Activated CD4-positive, alpha-beta T cell treated with anti-CD3 and anti-CD28 coated beads for 36 hours (primary cell): ENCODE data around the gene DPP9. TPM values are rescaled to one million over a fixed set of nuclear protein-coding genes. Genes with fewer than 3 reads are reported as not detected.
"Not testable (repeated sequence)": the region's sequence is repeated elsewhere in the genome, so short reads cannot be mapped to it uniquely, and the experiment has no call there.

Experiments
- ATAC-seq: fragments of 200-7000 bp; cut with Tn5 transposase; one replicate; pipeline ENCODE4 v1.10.0; 2021; ENCODE audit warnings: mild to moderate bottlenecking, moderate library complexity
- CTCF ChIA-PET: fragments of 350-600 bp; sonication (Branson Sonifier 250); formaldehyde crosslinking; loops from one replicate; lab custom pipeline; 2021; ENCODE audit warnings: antibody characterized with exemption; lab: Charles Lee
- POLR2A ChIA-PET: fragments of 350-600 bp; sonication (Branson Sonifier 250); formaldehyde crosslinking; loops from one replicate; lab custom pipeline; 2021; ENCODE audit warnings: antibody characterized with exemption, inconsistent platforms; lab: Charles Lee
- DNase-seq: peaks from one replicate; pipeline ENCODE4 v3.0.0-alpha.2; 2020
- H3K27ac Mint-ChIP-seq: one replicate; pipeline ENCODE4 v1.8.0; 2021; ENCODE audit warnings: mixed read lengths
- H3K27me3 Mint-ChIP-seq: one replicate; pipeline ENCODE4 v1.8.0; 2021; ENCODE audit warnings: mixed read lengths
- H3K36me3 Mint-ChIP-seq: one replicate; pipeline ENCODE4 v1.8.0; 2021; ENCODE audit warnings: low read depth, mixed read lengths
- H3K4me1 Mint-ChIP-seq: one replicate; pipeline ENCODE4 v1.8.0; 2021; ENCODE audit warnings: mixed read lengths
- H3K4me3 Mint-ChIP-seq: one replicate; pipeline ENCODE4 v1.8.0; 2021; ENCODE audit warnings: mild to moderate bottlenecking, moderate library complexity, mixed read lengths
- H3K9me3 Mint-ChIP-seq: one replicate; pipeline ENCODE4 v1.8.0; 2021; ENCODE audit warnings: low read depth, mixed read lengths
- intact Hi-C, 2 experiments: fragments of 100-400 bp; cut with DNase I in 1 of 2; cut with micrococcal nuclease in 1 of 2; formaldehyde crosslinking; loops; one replicate each; pipeline versions ENCODE4 v1.14.2 to v1.15.1; 2022 to 2024; cut with DNase I, micrococcal nuclease
- total RNA-seq, 2 experiments: library from RNA; stranded (reverse); gene quantifications; one replicate each; pipeline ENCODE4 v1.2.3, GENCODE V29; 2021

DPP9 gene
- total RNA-seq, 2 experiments from 2014 or later, result 49.2 to 51.3 TPM

DNA sequence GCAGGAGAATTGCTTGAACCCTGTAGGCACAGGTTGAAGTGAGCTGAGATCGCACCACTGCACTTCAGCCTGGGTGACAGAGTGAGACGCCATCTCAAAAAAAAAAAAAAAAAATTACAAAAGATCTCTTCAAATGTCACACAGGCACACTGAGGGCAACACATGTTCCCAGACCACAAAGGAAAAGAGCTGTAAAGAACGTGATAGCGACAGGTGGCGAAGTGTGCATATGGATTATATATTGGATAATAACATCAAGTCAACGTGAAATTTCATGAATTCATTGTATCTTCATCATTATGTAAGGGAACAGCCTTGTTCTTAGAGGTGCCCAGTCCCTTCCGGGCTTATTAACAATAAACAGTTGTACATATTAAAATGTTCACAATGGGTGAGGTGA, 31.8 kb upstream of the DPP9 start:
- H3K4me1 Mint-ChIP-seq, result peaks cover 3% of the 10 kb centered on the region

DNA sequence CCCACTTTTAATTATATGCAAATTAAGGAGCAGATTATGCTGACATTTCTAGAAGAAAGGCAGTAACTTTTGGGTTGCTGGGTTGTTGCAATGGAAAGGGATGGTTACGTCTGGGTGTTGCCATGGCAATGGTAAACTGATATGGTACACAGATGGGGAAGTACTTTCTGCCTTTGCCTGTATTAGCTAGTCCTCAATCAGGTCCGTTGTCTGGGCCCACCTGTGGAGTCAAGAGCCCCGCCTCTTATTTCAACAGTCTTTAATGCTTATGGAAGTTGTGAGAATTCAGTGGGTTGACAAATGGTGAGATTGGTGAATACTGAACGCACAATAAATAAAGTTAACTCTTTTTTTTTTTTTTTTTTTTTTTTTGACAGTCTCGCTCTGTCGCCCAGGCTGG, 30.6 kb upstream of the DPP9 start:
- peaks cover 15% of the 10 kb centered on the region for H3K27me3 Mint-ChIP-seq
- ATAC-seq (no peak), DNase-seq (no peak)
- no peaks in the 10 kb centered on the region for H3K36me3 Mint-ChIP-seq
- intact Hi-C loops, result no loop called here
- CTCF ChIA-PET, result interaction anchor here (0.6 kb wide), 1 partner anchor 247 kb away, joined by 3 read pairs; no protein-coding TSS in a partner anchor
- POLR2A ChIA-PET, result no interaction called here
- H3K9me3 Mint-ChIP-seq, result no peaks in the 10 kb centered on the region
- no peak overlapping the region for H3K27ac Mint-ChIP-seq
- H3K4me1 Mint-ChIP-seq, result no peaks in the 10 kb centered on the region
- H3K4me3 Mint-ChIP-seq, result no peak overlapping the region

More for the DNA sequence above, 31.8 kb upstream of the DPP9 start:
- DNase-seq, result no peak
- ATAC-seq, result no peak
- Mint-ChIP-seq H3K27me3 (peaks cover 12% of the 10 kb centered on the region), H3K27ac (no peak overlapping the region), H3K9me3 (no peaks in the 10 kb centered on the region), H3K36me3 (no peaks in the 10 kb centered on the region), H3K4me3 (no peak overlapping the region)
- POLR2A ChIA-PET, result no interaction called here
- intact Hi-C loops, result no loop called here
- CTCF ChIA-PET, result no interaction called here

GRCh38 chr19:4749870-4750590, 26.4 kb upstream of the DPP9 start:
- ChIA-PET CTCF (interaction anchor here (0.6 kb wide), 2 partner anchors 12 to 25 kb away, joined by 3 read pairs; no protein-coding TSS in a partner anchor), POLR2A (no interaction called here)
- DNase-seq (peak; percentile 32), ATAC-seq (no peak)
- Mint-ChIP-seq H3K9me3 (no peaks in the 10 kb centered on the region), H3K27me3 (peaks cover 25% of the 10 kb centered on the region), H3K27ac (no peak overlapping the region), H3K4me1 (no peaks in the 10 kb centered on the region), H3K4me3 (no peak overlapping the region), H3K36me3 (no peaks in the 10 kb centered on the region)
- intact Hi-C loops, result no loop called here

DNA sequence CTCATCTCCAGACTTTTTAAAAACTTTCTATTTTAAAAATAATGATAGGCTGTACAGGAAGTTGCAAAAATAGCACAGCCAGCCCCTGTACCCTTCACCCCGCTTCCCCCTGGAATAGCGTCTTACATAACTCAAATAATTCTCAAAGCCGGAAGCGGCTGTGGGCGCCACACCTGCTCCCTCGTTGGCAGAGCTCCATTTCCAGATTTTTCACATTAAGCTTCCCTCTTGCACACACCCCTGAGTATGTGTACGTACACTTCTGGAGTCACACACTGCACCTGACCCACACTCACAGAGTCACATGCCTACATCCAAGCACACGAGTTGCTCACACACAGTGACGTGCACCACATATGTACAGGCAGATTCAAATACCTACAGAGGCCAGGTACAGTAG, 24.9 kb upstream of the DPP9 start:
- H3K4me3 Mint-ChIP-seq, result no peak overlapping the region
- intact Hi-C loops, result no loop called here
- no peak for DNase-seq
- CTCF ChIA-PET, result interaction anchor here (0.7 to 1.1 kb wide), 2 partner anchors 16 to 61 kb away, joined by 3 read pairs; no protein-coding TSS in a partner anchor
- no peaks in the 10 kb centered on the region for H3K4me1 Mint-ChIP-seq
- no peaks in the 10 kb centered on the region for H3K36me3 Mint-ChIP-seq
- H3K9me3 Mint-ChIP-seq, result no peaks in the 10 kb centered on the region
- H3K27me3 Mint-ChIP-seq, result peaks cover 23% of the 10 kb centered on the region
- no peak for ATAC-seq
- POLR2A ChIA-PET, result no interaction called here
- H3K27ac Mint-ChIP-seq, result no peak overlapping the region

DNA sequence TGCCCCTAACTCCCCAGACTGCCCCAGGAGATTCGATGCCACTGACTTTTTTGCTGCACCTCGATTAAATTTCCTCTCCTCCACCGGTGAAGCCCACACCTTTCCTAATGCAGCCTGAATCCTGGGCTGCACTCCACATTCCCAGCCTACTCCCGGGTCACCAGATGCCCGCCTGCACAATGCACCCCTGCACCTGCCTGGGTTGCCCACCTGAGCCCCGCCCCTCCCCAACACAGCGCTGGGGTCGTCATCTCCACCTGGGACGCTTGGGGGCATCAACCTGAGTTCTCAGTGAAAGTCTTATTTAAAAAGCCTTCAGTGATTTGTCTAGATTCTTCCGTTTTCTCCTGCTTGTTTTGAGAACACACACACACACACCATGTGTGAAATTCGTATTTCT, 24.5 kb upstream of the DPP9 start:
- ATAC-seq, result no peak
- no peaks in the 10 kb centered on the region for H3K4me1 Mint-ChIP-seq
- CTCF ChIA-PET, result interaction anchor here (1.1 kb wide), 1 partner anchor 16 kb away, joined by 3 read pairs; no protein-coding TSS in a partner anchor
- no peaks in the 10 kb centered on the region for H3K9me3 Mint-ChIP-seq
- intact Hi-C loops, result no loop called here
- H3K4me3 Mint-ChIP-seq, result no peak overlapping the region
- no peak overlapping the region for H3K27ac Mint-ChIP-seq
- no peaks in the 10 kb centered on the region for H3K36me3 Mint-ChIP-seq
- peaks cover 25% of the 10 kb centered on the region for H3K27me3 Mint-ChIP-seq
- POLR2A ChIA-PET, result no interaction called here
- no peak for DNase-seq

GRCh38 chr19:4745986-4746385, 22.3 kb upstream of the DPP9 start:
- no peak overlapping the region for H3K4me3 Mint-ChIP-seq
- peaks cover 31% of the 10 kb centered on the region for H3K27me3 Mint-ChIP-seq
- no peaks in the 10 kb centered on the region for H3K9me3 Mint-ChIP-seq
- H3K36me3 Mint-ChIP-seq, result no peaks in the 10 kb centered on the region
- intact Hi-C loops, result no loop called here
- no peaks in the 10 kb centered on the region for H3K4me1 Mint-ChIP-seq
- no peak overlapping the region for H3K27ac Mint-ChIP-seq
- ATAC-seq (no peak), DNase-seq (no peak)
- CTCF ChIA-PET, result interaction anchor here (1.1 kb wide), 1 partner anchor 80 kb away, joined by 4 read pairs; no protein-coding TSS in a partner anchor
- POLR2A ChIA-PET, result no interaction called here

DNA sequence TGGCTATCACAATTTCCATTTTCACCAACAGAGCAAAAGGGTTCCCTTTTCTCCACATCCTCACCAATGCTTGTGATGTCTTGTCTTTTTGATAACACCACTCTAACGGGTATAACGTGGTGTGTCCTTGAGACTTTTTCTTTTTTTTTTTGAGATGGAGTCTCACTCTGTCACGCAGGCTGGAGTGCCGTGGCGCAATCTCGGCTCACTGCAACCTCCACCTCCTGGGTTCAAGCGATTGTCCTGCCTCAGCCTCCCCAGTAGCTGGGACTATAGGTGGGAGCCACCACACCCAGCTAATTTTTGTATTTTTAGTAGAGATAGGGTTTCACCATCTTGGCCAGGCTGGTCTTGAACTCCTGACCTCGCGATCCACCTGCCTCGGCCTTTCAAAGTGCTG, 21.5 kb upstream of the DPP9 start:
- H3K4me1 Mint-ChIP-seq, POLR2A ChIA-PET, H3K9me3 Mint-ChIP-seq, DNase-seq, intact Hi-C loops, H3K36me3 Mint-ChIP-seq, H3K4me3 Mint-ChIP-seq, H3K27ac Mint-ChIP-seq, ATAC-seq: not testable (repeated sequence)
- H3K27me3 Mint-ChIP-seq, result peaks cover 31% of the 10 kb centered on the region
- CTCF ChIA-PET, result interaction anchor here (1.1 to 1.5 kb wide), 2 partner anchors 46 to 80 kb away, joined by 4 to 6 read pairs; partner anchors contain the start of gene FEM1A

DNA sequence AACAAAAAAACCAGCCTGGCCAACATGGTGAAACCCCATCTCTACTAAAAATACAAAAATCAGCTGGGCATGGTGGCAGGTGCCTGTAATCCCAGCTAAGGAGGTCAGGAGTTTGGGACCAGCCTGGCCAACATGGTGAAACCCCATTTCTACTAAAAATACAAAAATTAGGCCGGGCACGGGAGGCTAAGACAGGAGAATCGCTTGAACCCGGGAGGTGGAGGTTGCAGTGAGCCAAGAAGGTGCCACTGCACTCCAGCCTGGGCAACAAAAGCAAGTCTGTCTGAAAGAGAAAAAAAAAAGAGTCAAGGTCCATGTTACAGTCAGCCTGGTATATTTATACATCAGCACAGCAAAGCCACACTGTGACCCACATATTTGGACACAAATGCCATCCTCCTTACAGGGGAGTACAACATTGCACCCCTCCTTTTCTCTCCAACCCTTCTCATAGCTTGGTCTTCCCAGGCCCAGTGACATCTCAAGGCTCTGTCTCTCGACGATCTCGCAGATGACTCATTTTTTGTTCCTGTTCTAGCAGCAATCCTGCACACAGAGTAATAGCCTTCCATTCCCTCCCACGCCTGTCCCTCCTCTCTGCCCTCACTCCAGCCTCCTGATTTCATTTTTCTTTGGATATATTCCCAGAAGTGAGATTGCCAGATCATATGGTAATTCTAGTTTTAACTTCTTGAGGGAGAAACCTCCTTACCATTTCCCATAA, 21.0 kb upstream of the DPP9 start:
- no peak overlapping the region for H3K4me3 Mint-ChIP-seq
- H3K27me3 Mint-ChIP-seq, result peaks cover 26% of the 10 kb centered on the region
- ATAC-seq (no peak), DNase-seq (no peak)
- no peak overlapping the region for H3K27ac Mint-ChIP-seq
- ChIA-PET CTCF (interaction anchor here (1.5 kb wide), 1 partner anchor 47 kb away, joined by 6 read pairs; the partner anchor contains the start of gene FEM1A), POLR2A (no interaction called here)
- no peaks in the 10 kb centered on the region for H3K9me3 Mint-ChIP-seq
- H3K36me3 Mint-ChIP-seq, result no peaks in the 10 kb centered on the region
- intact Hi-C loops, result no loop called here
- no peaks in the 10 kb centered on the region for H3K4me1 Mint-ChIP-seq

DNA sequence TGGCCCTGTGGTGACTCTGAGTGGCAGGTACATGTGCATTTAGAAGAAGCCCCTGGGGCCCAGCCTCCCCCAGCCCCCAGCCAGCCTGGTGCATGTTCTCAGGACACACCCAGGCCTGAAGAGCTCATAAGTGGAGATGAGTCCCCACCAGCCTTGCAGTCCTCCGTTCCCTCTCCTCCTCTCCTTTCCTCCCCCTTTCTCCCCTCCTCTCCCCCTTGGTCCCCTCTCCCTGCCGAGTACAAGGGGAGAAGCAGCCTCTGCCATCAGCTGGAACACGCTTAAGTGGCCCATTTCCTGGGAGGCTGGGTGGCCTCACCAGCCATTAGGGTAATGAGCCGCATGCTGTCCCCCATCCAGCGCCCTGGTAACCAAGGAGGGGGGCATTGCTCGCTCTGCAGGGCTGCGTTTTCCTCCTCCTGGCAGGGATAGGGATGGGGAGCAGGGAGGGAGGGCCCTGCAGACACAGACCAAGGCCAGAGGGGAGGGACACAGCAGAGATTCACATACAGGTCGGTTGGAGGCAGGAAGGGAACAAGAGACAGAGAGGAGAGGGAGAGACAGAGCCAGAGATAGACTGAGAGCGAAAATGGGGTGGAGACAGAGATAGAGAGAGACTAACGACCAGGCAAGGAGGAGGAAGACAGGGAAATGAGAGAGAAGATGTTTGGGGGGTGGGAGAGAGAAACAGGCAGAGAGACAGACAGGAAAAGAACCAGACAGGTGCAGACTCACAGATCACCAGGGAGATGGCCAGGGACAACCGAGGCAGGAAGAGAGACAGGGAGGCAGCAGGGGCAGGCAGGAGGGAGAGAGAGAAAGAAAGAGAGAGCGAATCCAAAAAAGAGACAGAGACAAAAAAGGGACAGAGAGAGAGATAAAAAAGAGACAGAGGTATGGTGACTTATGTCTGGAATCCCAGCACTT, 19.3 kb upstream of the DPP9 start:
- POLR2A ChIA-PET, result no interaction called here

GRCh38 chr19:4740092-4740491, 16.4 kb upstream of the DPP9 start:
- ChIA-PET POLR2A (no interaction called here), CTCF (interaction anchor here (0.6 to 2.0 kb wide), 2 partner anchors 8 to 70 kb away, joined by 3 to 5 read pairs; no protein-coding TSS in a partner anchor)
- Mint-ChIP-seq H3K27ac (no peak overlapping the region), H3K4me1 (no peaks in the 10 kb centered on the region), H3K9me3 (no peaks in the 10 kb centered on the region), H3K27me3 (peaks cover 10% of the 10 kb centered on the region), H3K36me3 (no peaks in the 10 kb centered on the region), H3K4me3 (no peak overlapping the region)
- intact Hi-C loops, result no loop called here
- no peak for DNase-seq
- no peak for ATAC-seq

More for the DNA sequence above, 19.3 kb upstream of the DPP9 start:
- ATAC-seq, result no peak
- Mint-ChIP-seq H3K4me1 (no peaks in the 10 kb centered on the region), H3K27ac (no peak overlapping the region), H3K9me3 (no peaks in the 10 kb centered on the region), H3K4me3 (no peak overlapping the region), H3K27me3 (peaks cover 17% of the 10 kb centered on the region), H3K36me3 (no peaks in the 10 kb centered on the region)
- CTCF ChIA-PET, result interaction anchor here (1.1 kb wide), 1 partner anchor 41 kb away, joined by 3 read pairs; no protein-coding TSS in a partner anchor
- DNase-seq, result no peak
- intact Hi-C loops, result no loop called here

DNA sequence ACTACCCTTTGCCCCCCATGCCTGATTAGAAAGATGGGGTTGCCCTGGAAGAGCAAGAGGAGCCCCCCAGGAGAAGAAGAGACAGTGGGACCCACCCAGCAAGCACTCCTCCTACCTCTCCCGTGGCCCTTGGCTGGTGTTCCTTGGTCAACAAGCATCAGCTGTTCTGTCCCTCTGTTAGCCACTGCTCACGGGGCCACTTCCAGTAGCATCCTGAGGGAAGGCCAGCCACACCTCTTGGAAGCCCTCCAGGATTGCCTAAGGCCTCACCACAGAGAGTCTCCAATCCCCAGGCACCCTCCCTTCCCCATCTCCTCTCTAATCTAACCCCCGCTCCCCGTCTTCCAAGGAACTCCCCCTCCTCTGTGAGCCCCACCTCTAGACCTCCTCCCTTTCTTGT, 15.1 kb upstream of the DPP9 start:
- ATAC-seq (no peak), DNase-seq (no peak)
- intact Hi-C loops, result no loop called here
- CTCF ChIA-PET, result interaction anchor here (1.2 to 1.5 kb wide), 3 partner anchors 53 to 66 kb away, joined by 3 to 7 read pairs (median 3); partner anchors contain the start of gene FEM1A
- no peaks in the 10 kb centered on the region for H3K9me3 Mint-ChIP-seq
- H3K27me3 Mint-ChIP-seq, result peaks cover 10% of the 10 kb centered on the region
- H3K36me3 Mint-ChIP-seq, result no peaks in the 10 kb centered on the region
- no peaks in the 10 kb centered on the region for H3K4me1 Mint-ChIP-seq
- no peak overlapping the region for H3K27ac Mint-ChIP-seq
- H3K4me3 Mint-ChIP-seq, result no peak overlapping the region
- POLR2A ChIA-PET, result no interaction called here
